GM18868 (cell line): ENCODE data around the gene PKN3.

Source experiments
- ATAC-seq: cut with Tn5 transposase; IDR thresholded peaks from one replicate; pipeline ENCODE4 v1.9.1; 2021; ENCODE audit warnings: mild to moderate bottlenecking, moderate library complexity; ENCODE audit not compliant: unreplicated experiment

The PKN3 gene

GRCh38 chr9:128733256-128733655, 31.0 kb downstream of the PKN3 start:
- ATAC-seq, result no peak

GRCh38 chr9:128735373-128735772, 33.1 kb downstream of the PKN3 start:
- no peak for ATAC-seq

GRCh38 chr9:128742401-128742800, 40.1 kb downstream of the PKN3 start:
- ATAC-seq, result no peak

DNA sequence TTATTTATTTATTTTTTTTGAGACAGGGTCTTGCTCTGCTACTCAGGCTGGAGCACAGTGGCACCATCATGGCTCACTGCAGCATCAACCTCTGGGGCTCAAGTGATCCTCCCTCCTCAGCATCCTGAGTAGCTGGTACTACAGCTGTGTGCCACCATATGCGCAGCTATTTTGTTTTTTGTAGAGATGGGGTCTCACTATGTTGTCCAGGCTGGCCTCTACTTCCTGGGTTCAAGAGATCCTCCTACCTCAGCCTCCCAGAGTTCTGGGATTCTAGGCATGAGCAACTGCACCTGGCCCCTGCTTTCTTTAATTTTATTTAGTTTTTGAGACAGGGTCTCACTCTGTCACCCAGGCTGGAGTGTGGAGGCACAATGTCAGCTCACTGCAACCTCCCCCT, 41.1 kb downstream of the PKN3 start:
- no peak for ATAC-seq

GRCh38 chr9:128747241-128747640, 44.9 kb downstream of the PKN3 start:
- no peak for ATAC-seq

- no peak for ATAC-seq
Measured at GRCh38 chr9:128750926-128751595, 48.8 kb downstream of the PKN3 start.

DNA sequence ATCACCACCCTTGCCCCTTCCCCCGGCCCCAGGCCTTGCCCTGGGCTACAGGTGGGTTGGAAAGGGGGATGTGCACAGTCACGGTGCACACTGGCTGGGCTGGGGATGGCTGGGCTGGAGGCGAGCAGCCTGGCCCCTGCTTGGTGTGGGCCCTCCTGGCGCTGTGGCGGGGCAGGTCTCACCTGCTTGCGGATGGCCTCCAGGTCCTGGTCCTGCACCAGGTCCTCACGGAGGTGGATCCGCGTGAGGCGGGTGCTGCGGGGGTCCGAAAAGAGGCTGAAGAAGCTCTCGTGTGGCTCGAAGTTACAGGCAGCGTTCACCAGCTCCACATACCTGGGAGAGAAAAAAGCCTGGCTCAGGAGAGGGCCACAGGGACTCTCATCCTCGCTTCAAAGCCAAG, 51.3 kb downstream of the PKN3 start:
- no peak for ATAC-seq

- no peak for ATAC-seq
Measured at GRCh38 chr9:128757602-128758001, 55.3 kb downstream of the PKN3 start.

GRCh38 chr9:128762671-128763449, 60.6 kb downstream of the PKN3 start:
- ATAC-seq, result no peak

DNA sequence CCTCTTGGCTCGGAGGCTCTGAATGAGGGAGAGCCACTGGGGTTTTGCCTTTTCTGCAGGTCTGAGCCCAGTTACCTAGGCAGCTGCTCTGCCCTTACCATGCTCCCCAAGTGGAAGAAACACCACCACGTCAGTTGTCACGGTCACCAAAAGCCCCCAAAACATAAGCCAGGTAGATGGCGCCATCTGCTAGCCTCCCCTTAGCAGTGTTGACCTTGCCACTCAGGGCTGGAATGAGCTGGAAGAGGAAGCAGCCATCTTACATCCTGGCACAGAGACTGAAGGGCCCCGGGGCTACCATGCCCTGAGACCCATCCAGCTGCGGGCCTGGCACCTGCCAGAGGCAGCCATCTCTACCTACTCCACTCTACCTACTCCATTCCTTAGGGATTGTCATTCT, 62.1 kb downstream of the PKN3 start:
- no peak for ATAC-seq

- ATAC-seq, result no peak
Measured at GRCh38 chr9:128765499-128765898, 63.2 kb downstream of the PKN3 start.

- no peak for ATAC-seq
Measured at GRCh38 chr9:128768606-128769005, 66.3 kb downstream of the PKN3 start.
